ENCODE measurements around the gene IFNE. TPM values are rescaled to one million over a fixed set of nuclear protein-coding genes. Genes with fewer than 3 reads are reported as not detected.
A peak's percentile ranks its signal among the peaks of the same experiment; 100 is the strongest.

The IFNE gene
- total RNA-seq, 1 experiment from 2014 or later, result 0.96 TPM

DNA sequence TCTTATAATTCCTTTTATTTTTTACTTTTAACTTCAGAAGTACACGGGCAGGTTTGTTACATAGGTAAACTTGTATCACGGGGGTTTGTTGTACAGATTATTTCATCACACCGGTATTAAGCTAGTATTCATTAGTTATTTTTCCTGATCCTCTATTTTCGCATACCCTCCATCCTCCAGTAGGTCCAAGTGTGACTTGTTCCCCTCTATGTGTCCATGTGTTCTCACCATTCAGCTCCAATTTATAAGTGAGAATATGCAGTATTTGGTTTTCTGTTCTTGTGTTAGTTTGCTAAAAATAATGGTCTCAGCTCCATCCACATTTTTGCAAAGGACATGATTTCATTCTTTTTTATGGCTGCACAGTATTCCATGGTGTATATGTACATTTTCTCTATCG is 43.1 kb upstream of the IFNE start:
- Histone ChIP-seq H3K9me2 (ENCODE audit: insufficient read depth) (no peaks in the 10 kb centered on the region), H3K27me3 (ENCODE audit: insufficient read depth, low read length) (no peaks in the 10 kb centered on the region), H4K20me1 (ENCODE audit: insufficient read depth) (peaks cover 19% of the 10 kb centered on the region), H3K4me1 (ENCODE audit: control insufficient read depth in 1 of 2, insufficient read depth in 2 of 2, low read length in 2 of 2) (peaks cover 13 to 30% of the 10 kb centered on the region in 2 experiments; a peak in 3 of 4 replicates), H3K27ac (ENCODE audit: low read depth, low read length) (peak overlapping the region; percentile 28; the same call in 1 of the 2 replicates), H3K36me3 (ENCODE audit: control insufficient read depth in 1 of 2, insufficient read depth in 2 of 2, low read length in 2 of 2) (peaks cover 26 to 51% of the 10 kb centered on the region in 2 experiments), H3K9me3 (ENCODE audit: control insufficient read depth in 1 of 2, insufficient read depth in 1 of 2, low read depth in 1 of 2, low read length in 2 of 2) (no peaks in the 10 kb centered on the region), H3K9ac (ENCODE audit: low read length) (no peak overlapping the region), H3K4me3 (replicated peaks in 1 of 2; ENCODE audit: low read depth in 1 of 2, low read length in 2 of 2) (no peak overlapping the region), H2AFZ (ENCODE audit: low read depth, low read length, poor library complexity, severe bottlenecking) (no peak overlapping the region), H3K4me2 (ENCODE audit: low read length) (no peak overlapping the region), H3K79me2 (ENCODE audit: insufficient read depth, low read length) (peaks cover 97% of the 10 kb centered on the region)
- no peak; the same call in 1 of the 2 replicates for TF ChIP-seq CEBPB (IDR thresholded peaks at IDR 0.05; ENCODE audit: low read depth)
- TF ChIP-seq ZFX (IDR thresholded peaks at IDR 0.05), result no peak
- TF ChIP-seq EGR1 (IDR thresholded peaks at IDR 0.05; ENCODE audit: low read depth), result no peak
- no peak for TF ChIP-seq TCF7L2 (IDR thresholded peaks at IDR 0.05; ENCODE audit: borderline replicate concordance, extremely low read depth, insufficient read depth, insufficient read length)
- no peak for TF ChIP-seq ELF1 (IDR thresholded peaks at IDR 0.05; ENCODE audit: borderline replicate concordance, low read depth)
- TF ChIP-seq FOSL1 (IDR thresholded peaks at IDR 0.05; ENCODE audit: low read depth), result no peak
- TF ChIP-seq ZNF274 (IDR thresholded peaks at IDR 0.05; ENCODE audit: low read depth, low read length), result no peak
- no peak for TF ChIP-seq SRF (IDR thresholded peaks at IDR 0.05; ENCODE audit: low read depth)
- TF ChIP-seq JUND (IDR thresholded peaks at IDR 0.05), result peak; percentile 26; the same call in 1 of the 2 replicates
- TF ChIP-seq CBX3 (IDR thresholded peaks at IDR 0.05; ENCODE audit: low read depth), result no peak
- TF ChIP-seq, protein P1, sequence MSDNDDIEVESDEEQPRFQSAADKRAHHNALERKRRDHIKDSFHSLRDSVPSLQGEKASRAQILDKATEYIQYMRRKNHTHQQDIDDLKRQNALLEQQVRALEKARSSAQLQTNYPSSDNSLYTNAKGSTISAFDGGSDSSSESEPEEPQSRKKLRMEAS (IDR thresholded peaks at IDR 0.05), result peak; percentile 38; the same call in 1 of the 2 replicates
- TF ChIP-seq, protein P2, sequence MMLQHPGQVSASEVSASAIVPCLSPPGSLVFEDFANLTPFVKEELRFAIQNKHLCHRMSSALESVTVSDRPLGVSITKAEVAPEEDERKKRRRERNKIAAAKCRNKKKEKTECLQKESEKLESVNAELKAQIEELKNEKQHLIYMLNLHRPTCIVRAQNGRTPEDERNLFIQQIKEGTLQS (IDR thresholded peaks at IDR 0.05), result no peak
- no peak for TF ChIP-seq YY1 (IDR thresholded peaks at IDR 0.05; ENCODE audit: extremely low read depth, insufficient replicate concordance, low read depth, low read length)
- TF ChIP-seq RAD21 (IDR thresholded peaks at IDR 0.05; ENCODE audit: low read depth), result peak; percentile 2; the same call in 1 of the 2 replicates
- TF ChIP-seq, protein P3, sequence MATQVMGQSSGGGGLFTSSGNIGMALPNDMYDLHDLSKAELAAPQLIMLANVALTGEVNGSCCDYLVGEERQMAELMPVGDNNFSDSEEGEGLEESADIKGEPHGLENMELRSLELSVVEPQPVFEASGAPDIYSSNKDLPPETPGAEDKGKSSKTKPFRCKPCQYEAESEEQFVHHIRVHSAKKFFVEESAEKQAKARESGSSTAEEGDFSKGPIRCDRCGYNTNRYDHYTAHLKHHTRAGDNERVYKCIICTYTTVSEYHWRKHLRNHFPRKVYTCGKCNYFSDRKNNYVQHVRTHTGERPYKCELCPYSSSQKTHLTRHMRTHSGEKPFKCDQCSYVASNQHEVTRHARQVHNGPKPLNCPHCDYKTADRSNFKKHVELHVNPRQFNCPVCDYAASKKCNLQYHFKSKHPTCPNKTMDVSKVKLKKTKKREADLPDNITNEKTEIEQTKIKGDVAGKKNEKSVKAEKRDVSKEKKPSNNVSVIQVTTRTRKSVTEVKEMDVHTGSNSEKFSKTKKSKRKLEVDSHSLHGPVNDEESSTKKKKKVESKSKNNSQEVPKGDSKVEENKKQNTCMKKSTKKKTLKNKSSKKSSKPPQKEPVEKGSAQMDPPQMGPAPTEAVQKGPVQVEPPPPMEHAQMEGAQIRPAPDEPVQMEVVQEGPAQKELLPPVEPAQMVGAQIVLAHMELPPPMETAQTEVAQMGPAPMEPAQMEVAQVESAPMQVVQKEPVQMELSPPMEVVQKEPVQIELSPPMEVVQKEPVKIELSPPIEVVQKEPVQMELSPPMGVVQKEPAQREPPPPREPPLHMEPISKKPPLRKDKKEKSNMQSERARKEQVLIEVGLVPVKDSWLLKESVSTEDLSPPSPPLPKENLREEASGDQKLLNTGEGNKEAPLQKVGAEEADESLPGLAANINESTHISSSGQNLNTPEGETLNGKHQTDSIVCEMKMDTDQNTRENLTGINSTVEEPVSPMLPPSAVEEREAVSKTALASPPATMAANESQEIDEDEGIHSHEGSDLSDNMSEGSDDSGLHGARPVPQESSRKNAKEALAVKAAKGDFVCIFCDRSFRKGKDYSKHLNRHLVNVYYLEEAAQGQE (IDR thresholded peaks at IDR 0.05; ENCODE audit: low read depth), result no peak
- TF ChIP-seq POLR2AphosphoS5 (IDR thresholded peaks at IDR 0.05; ENCODE audit: low read depth, low read length), result peak; percentile 57; the same call in 1 of the 2 replicates
- ATAC-seq (no peak), DNase-seq (ENCODE audit: low read depth, low spot score) (no peak)
- ChIA-PET CTCF (no interaction called here), POLR2A (no interaction called here), RAD21 (ENCODE audit: low non-redundant PET in 1 of 2, low total read pairs in 2 of 2, uncharacterized antibody in 2 of 2, unreplicated experiment in 2 of 2) (no interaction called here)
- no TSS peak for BruUV-seq (replicated peaks)
- intact Hi-C loops (cut with micrococcal nuclease), result no loop called here

Data from HCT116 (cell line).